HG02840 (cell line): ENCODE data around the gene MAPT.
"Not testable (repeated sequence)": the region's sequence is repeated elsewhere in the genome, so short reads cannot be mapped to it uniquely, and the experiment has no call there.

Experiments
- ATAC-seq: cut with Tn5 transposase; IDR thresholded peaks from one replicate; pipeline ENCODE4 v1.9.1; 2021; ENCODE audit warnings: mild to moderate bottlenecking, moderate library complexity, moderate number of reproducible peaks; ENCODE audit not compliant: unreplicated experiment, low FRiP score

The MAPT gene

GRCh38 chr17:45857977-45858708 lies 36.2 kb upstream of the MAPT start:
- no peak for ATAC-seq

- ATAC-seq = no peak
Measured at GRCh38 chr17:45861165-45861564, 33.2 kb upstream of the MAPT start.

DNA sequence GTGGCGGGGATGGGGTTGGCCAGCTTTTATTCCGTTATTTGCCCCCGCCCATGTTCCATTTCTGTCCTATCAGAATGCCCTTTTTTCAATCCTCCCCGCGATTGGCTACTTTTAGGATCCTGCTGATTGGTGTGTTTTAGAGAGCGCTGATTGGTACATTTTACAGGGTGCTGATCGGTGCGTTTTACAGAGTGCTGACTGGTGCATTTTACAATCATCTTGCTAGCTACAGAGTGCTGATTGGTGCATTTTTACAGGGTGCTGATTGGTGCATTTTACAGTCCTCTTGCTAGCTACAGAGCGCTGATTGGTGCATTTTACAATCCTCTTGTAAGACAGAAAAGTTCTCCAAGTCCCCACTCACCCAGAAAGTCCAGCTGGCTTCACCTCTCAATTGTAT lies 32.2 kb upstream of the MAPT start:
- ATAC-seq = not testable (repeated sequence)

DNA sequence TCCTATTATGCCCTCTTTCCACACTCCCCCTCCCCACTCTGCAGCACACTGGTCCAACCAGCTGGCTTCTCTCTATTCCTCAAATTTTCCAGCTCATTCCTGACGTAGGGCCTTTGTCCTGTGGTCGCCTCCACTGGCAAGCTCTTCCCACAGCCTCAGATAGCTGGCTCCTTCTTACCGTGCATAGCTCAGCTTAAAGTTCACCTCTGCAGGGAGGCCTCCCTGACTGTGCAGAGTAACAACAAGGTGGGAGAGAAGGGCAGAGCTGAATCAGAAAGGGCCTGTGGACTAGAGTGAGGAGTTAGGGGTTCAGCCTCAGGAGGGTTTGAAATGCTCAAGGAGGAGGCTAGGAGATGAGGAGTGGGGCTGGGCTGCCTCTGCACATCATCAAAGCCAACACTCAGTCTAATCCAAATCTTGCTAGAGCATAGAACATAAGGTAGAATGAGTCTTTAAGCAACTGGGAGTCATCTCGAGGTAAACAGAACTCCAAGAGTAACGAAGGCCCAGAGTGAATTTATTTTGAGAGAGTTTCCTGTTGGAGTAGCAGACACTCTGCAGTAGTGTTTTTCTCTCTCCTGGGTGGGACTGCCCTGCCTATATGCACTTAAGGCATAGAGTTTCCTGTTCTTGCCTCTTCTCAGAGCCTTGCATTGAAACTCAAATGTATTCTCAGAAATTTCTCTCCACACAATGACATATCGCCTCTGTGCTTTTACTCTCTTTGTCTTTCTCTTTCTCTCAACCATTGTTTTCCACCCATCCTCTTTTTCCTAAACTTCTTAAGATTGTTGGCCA lies 30.3 kb upstream of the MAPT start:
- ATAC-seq = no peak

DNA sequence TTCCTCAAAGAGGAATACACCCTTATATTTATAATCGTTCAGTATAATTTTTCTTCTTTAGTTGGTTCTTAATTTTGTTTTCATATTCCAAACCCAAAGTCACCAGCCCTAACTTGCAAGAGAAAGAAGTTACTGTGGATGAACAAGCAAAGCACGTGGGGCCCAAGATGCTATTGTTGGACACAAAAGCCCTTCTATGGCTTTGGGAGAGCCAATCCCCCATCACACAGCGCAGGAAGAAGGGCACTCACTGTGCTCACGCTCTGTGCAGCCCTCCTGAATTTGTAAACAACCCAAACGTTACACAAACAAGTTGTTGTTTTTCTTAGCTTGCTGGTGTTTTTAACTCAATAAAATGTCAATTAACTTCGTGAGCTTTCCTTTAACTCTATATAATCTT lies 27.2 kb upstream of the MAPT start:
- no peak for ATAC-seq

DNA sequence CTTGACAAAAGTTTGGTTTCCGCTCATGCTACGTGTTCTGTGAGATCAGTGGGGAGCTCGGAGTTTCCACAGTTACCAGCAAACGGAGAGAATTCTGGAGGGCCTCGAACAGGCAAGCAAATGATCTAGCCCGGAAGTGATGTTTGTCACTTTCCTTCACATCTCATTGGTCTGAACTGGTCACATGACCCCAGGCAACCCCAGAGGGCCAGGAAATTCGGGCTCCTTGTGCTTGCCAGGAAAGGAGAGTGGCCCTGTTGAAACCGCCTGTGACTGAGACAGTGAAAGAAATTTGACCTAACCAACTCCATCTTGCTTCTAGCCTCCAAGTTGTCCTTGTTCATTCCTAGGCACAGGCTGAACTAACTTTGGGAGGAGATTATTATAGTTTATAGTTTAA lies 26.7 kb upstream of the MAPT start:
- ATAC-seq = no peak

GRCh38 chr17:45868276-45868675 lies 26.1 kb upstream of the MAPT start:
- ATAC-seq = no peak

- ATAC-seq = no peak
Measured at GRCh38 chr17:45869676-45870341, 24.5 kb upstream of the MAPT start.

DNA sequence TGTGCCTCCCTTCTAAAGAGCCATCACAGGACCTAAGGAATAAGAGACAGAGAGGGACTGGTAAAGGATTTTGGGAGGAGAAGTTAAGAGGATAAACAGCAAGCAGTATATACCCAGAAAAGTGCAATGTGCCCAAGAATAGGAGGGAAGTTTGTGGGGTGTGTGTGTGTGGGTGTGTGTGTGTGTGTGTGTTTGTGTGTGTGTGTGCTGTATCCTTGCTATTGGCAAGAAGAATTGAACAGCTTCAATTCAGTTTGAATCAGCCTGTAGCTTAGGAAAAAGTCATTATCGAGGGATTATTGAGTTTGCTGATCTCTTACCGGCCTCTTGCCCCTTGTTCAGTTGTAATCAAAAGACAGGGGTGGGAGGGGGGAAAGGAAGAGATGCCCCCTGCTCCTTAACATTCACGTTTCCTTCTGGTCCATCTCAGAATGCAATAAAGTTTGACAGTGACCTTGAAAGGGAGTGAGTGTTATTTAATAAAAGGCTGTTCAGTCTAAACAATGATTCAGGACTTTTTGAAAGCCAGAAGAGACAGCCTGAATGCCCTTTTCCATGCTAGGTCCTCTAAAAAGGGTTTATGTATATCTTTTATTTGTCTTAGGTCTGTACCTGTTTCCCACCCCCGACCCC lies 23.9 kb upstream of the MAPT start:
- no peak for ATAC-seq

DNA sequence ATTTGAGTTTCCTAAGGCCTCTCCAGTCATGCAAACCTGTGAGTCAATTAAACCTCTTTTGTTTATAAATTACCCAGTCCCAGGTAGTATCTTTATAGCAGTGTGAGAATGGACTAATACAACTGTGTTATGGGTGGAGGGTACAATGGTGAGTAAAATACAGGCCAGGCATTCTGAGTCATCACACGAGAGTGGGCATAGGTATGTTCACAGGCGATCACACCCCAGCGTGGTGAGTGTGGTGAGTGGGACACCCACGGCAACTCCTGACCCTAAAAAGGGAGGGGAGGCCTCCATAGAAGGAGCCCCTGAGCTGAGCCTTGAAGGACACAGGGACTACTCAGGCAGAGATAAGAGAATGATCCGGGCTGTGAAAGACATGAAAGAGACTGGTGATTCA lies 22.6 kb upstream of the MAPT start:
- no peak for ATAC-seq

DNA sequence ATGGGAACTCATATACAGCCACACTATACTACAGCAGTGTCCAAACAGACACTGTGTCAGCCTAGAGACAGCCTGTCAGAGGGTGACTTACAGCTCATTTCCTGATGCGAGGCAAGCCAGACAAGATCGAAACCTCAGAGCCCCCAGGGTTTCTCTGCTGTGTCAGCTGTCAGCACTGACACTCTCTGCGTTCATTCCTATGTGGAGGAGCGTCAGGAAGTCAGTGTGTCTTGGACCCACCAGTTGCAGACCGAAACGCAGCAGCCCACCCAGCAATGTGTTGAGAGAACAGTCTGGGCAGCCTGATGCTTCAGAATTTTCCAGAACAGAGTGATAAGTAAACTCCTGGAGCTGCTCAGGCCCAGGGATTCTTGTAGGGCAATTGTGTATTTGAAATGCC lies 20.6 kb upstream of the MAPT start:
- ATAC-seq = no peak

DNA sequence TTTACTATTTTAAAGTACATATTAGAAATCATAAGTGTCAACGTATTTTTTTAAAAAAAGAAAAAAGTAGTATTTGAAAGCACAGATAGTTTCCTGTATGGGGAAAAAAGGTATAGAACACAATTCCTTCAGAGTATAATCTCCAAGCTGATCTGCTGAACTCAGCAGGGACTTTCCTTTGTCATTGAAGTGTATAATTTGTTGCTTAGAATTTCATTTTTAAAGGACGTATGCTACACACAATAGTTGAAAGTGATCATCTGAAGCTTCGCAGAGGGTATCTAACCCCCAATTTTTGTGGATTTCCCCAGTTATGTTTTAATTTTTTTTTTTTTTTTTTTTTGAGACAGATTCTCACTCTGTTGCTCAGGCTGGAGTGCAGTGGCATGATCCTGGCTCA lies 20.2 kb upstream of the MAPT start:
- ATAC-seq = no peak

DNA sequence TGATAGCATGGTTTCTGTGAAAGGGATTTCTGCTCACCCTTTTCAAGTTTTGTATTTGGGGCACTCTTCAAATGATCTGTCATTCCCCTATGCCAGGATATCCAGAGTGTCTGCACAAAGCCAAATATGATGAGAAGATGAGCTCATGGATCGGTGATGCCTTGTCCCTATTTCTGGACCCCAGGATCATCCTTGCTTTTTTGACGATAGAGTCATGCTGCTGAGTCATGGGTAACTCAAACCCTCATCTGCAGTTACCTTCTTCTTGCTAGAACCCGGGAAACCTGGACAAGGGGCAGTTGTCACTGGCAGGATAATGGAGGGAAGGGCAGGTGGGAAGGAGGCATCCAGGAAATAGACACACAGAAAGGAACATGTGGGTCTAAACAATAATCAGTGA lies 17.8 kb upstream of the MAPT start:
- ATAC-seq = no peak

GRCh38 chr17:45877467-45877866 lies 16.9 kb upstream of the MAPT start:
- no peak for ATAC-seq

GRCh38 chr17:45883063-45883462 lies 11.3 kb upstream of the MAPT start:
- no peak for ATAC-seq

DNA sequence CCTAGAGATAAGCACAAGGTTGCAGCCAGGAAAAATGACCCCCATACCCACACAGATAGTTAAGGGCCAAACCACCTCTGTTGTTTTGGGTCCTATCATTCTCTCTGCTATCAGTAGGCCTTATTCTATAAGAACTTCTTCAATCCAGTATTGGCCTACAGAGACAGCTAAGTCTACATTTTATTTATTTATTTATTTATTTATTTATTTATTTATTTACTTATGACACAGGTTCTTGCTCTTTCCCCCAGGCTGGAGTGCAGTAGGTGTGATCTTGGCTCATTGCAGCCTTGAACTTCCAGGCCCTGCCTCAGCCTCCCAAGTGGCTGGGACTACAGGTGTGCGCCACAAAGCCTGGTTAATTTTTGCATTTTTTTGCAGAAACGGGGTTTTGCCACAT lies 7.5 kb upstream of the MAPT start:
- ATAC-seq = no peak

GRCh38 chr17:45888392-45888791 lies 6.0 kb upstream of the MAPT start:
- no peak for ATAC-seq

DNA sequence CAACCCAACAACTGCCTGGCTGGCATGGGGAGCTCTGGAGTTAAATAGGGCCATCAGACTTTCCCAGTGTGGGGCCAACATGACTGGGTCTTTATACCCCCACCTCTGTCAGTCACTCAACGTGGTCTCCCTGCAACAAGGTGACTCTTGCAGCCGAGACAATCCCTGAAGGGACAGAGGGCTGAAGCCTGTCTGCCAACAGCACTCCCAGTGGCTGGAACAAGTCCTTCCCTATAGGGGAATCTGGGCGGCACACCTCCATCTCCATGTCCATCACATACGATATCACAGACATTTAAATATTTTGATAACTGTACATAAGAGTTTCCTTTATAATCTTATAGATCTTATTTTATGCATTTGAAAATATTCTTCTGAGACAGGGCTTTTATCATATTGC lies 4.8 kb upstream of the MAPT start:
- no peak for ATAC-seq

- no peak for ATAC-seq
Measured at GRCh38 chr17:45893725-45894021, 681 bp upstream of the MAPT start.

DNA sequence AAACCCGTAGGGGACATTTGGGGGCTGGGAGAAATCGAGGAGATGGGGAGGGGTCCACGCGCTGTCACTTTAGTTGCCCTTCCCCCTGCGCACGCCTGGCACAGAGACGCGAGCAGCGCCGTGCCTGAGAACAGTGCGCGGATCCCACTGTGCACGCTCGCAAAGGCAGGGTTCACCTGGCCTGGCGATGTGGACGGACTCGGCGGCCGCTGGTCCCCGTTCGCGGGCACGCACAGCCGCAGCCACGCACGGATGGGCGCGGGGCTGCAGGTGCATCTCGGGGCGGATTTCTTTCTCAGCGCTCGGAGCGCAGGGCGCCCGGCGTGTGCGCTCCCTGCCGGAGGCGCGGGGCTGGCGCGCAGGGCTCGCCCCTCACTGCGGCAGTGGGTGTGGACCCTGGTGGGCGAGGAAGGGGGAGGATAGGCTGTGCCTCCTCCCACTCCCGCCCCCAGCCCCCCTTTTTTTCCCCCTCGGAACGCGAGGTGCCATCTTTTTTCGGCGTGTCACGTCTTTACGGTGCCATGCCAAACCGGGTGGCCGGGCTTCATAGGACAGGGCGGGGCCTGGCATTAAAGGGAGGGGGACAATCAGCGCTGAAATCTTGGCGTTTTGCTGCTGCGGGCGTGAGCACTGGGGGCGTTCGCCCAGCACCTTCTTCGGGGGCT lies 1.1 kb downstream of the MAPT start:
- no peak for ATAC-seq
